Measurements from ENCODE around the gene CHI3L1.

The CHI3L1 gene

GRCh38 chr1:203204756-203205155, 18.3 kb upstream of the CHI3L1 start:
- DNase-seq, result no peak

GRCh38 chr1:203202431-203203245, 16.1 kb upstream of the CHI3L1 start:
- DNase-seq, result peak; percentile 54

GRCh38 chr1:203201516-203202205, 15.2 kb upstream of the CHI3L1 start:
- no peak for DNase-seq

- no peak for DNase-seq
These were observed 14.4 kb upstream of the CHI3L1 start for GRCh38 chr1:203200916-203201315.

GRCh38 chr1:203199816-203200571, 13.5 kb upstream of the CHI3L1 start:
- DNase-seq, result no peak

- DNase-seq, result no peak
These were observed 12.9 kb upstream of the CHI3L1 start for GRCh38 chr1:203199481-203199815.

- DNase-seq, result no peak
These were observed 12.5 kb upstream of the CHI3L1 start for GRCh38 chr1:203199002-203199401.

- DNase-seq, result peak; percentile 83
These were observed 11.1 kb upstream of the CHI3L1 start for GRCh38 chr1:203197625-203198024.

GRCh38 chr1:203196371-203196770, 9.9 kb upstream of the CHI3L1 start:
- DNase-seq, result no peak

- no peak for DNase-seq
These were observed 4.4 kb upstream of the CHI3L1 start for GRCh38 chr1:203190949-203191348.

- no peak for DNase-seq
These were observed 3.4 kb upstream of the CHI3L1 start for GRCh38 chr1:203189951-203190352.

- DNase-seq, result no peak
These were observed 2.3 kb upstream of the CHI3L1 start for GRCh38 chr1:203188686-203189232.

GRCh38 chr1:203187689-203188264, 1.3 kb upstream of the CHI3L1 start:
- no peak for DNase-seq

GRCh38 chr1:203187304-203187685, 791 bp upstream of the CHI3L1 start:
- DNase-seq, result no peak

GRCh38 chr1:203186091-203186445, 436 bp downstream of the CHI3L1 start:
- no peak for DNase-seq

GRCh38 chr1:203185585-203185984, 919 bp downstream of the CHI3L1 start:
- DNase-seq, result no peak

GRCh38 chr1:203185061-203185461, 1.4 kb downstream of the CHI3L1 start:
- no peak for DNase-seq

GRCh38 chr1:203184467-203184866, 2.0 kb downstream of the CHI3L1 start:
- DNase-seq, result no peak

- DNase-seq, result no peak
These were observed 2.7 kb downstream of the CHI3L1 start for GRCh38 chr1:203183828-203184227.

GRCh38 chr1:203182387-203182953, 4.0 kb downstream of the CHI3L1 start:
- DNase-seq, result no peak

GRCh38 chr1:203181586-203182386, 4.7 kb downstream of the CHI3L1 start:
- no peak for DNase-seq

Data from EL (cell line).